K562 (cell line): Measurements from ENCODE around the gene GRWD1. TPM values are rescaled to one million over a fixed set of nuclear protein-coding genes. Genes with fewer than 3 reads are reported as not detected.
A peak's percentile ranks its signal among the peaks of the same experiment; 100 is the strongest.

Experiments
- GTF2A2 ChIP-seq: IDR thresholded peaks from 2 replicates; pipeline ENCODE4 v1.6.1; 2016; ENCODE audit warnings: mild to moderate bottlenecking, missing genetic modification characterization, missing compliant biosample characterization
- HDGF ChIP-seq: fragments of 450-650 bp; IDR thresholded peaks from 2 replicates; pipeline ENCODE4 v1.6.1; 2016
- HNRNPH1 ChIP-seq: fragments of 200-400 bp; formaldehyde crosslinking; optimal IDR thresholded peaks from 2 replicates; pipeline ENCODE3; 2017; ENCODE audit warnings: low read depth, mild to moderate bottlenecking, low read length, moderate library complexity
- MCM2 ChIP-seq: fragments of 450-650 bp; IDR thresholded peaks from 2 replicates; pipeline ENCODE4 v1.6.1; 2017; ENCODE audit warnings: low read depth, mild to moderate bottlenecking
- RREB1 ChIP-seq: fragments of 250-450 bp; sonication (Bioruptor Pico); IDR thresholded peaks from 2 replicates; pipeline ENCODE4 v1.4.0; 2020
- SMARCE1 ChIP-seq: fragments of 450-650 bp; IDR thresholded peaks from 2 replicates; pipeline ENCODE4 v1.7.1; 2016; ENCODE audit warnings: mild to moderate bottlenecking
- TFE3 ChIP-seq: fragments of 450-650 bp; formaldehyde crosslinking; IDR thresholded peaks from 2 replicates; pipeline ENCODE4 v1.4.0; 2020; ENCODE audit warnings: mild to moderate bottlenecking, mixed read lengths
- U2AF2 ChIP-seq: fragments of 200-400 bp; formaldehyde crosslinking; optimal IDR thresholded peaks from 2 replicates; pipeline ENCODE3; 2017; ENCODE audit warnings: low read depth, mild to moderate bottlenecking, low read length
- ZBTB40 ChIP-seq, 2 experiments: fragments of 450-650 bp in 1 of 2; sonication (generic) in 1 of 2; formaldehyde crosslinking in 1 of 2; IDR thresholded peaks; 2 replicates each; pipeline versions ENCODE4 v1.7.1 to v1.9.0; 2016 to 2022; ENCODE audit warnings: inconsistent platforms in 1 of 2, mild to moderate bottlenecking in 1 of 2, missing genetic modification reagents in 1 of 2
- ZNF583 ChIP-seq: fragments of 250-450 bp; sonication (Bioruptor Pico); IDR thresholded peaks from 2 replicates; pipeline ENCODE4 v1.4.0; 2020
- ZNF695 ChIP-seq: fragments of 450-650 bp; formaldehyde crosslinking; IDR thresholded peaks from 2 replicates; pipeline ENCODE4 v1.4.0; 2020; ENCODE audit warnings: mild to moderate bottlenecking, moderate library complexity
- polyA plus RNA-seq, 8 experiments: library from polyadenylated mRNA; depleted of rRNA in 4 of 8; stranded (reverse) in 5 of 8; unstranded in 3 of 8; fragments of >200 nt; fragmentation: Nextera tagmentation in 2 of 8; fragmentation: Illumina TruSeq in 1 of 8; extraction: Ambion mirVana in 2 of 8; extraction: Trizol in 1 of 8; gene quantifications; 2 replicates each; pipeline versions ENCODE4 v1.2.1 to v1.2.3, GENCODE V29; 2011 to 2014; ENCODE audit warnings: inconsistent platforms in 1 of 8, missing spikeins in 1 of 8
- total RNA-seq, 7 experiments: library from RNA; depleted of rRNA in 6 of 7; stranded (reverse); fragments of >200 nt in 6 of 7; fragmentation: Illumina TruSeq in 2 of 7; extraction: Trizol in 2 of 7; gene quantifications; 2 replicates each; pipeline versions ENCODE4 v1.2.1 to v1.2.3, GENCODE V29; 2011 to 2021; ENCODE audit warnings: low replicate concordance in 1 of 7

GRWD1 gene
- total and polyA plus RNA-seq, 9 of the 15 experiments (the other 6 are each of a cell fraction or from before 2014, with no cell fraction given): 1.5 to 87.2 (median 24.5) TPM

- no peak for TF ChIP-seq RREB1 (CRISPR knock-in tag)
- TF ChIP-seq MCM2: no peak
- TF ChIP-seq GTF2A2 (tag): no peak
- no peak for TF ChIP-seq ZNF583
- no peak for TF ChIP-seq SMARCE1
- no peak for TF ChIP-seq HNRNPH1
- TF ChIP-seq ZNF695 (CRISPR knock-in tag): no peak
- TF ChIP-seq TFE3 (CRISPR knock-in tag): no peak
- no peak for TF ChIP-seq U2AF2
- peak; percentile 86 for TF ChIP-seq ZBTB40 (IDR thresholded peaks at IDR 0.05)
- no peak; the same call in 1 of the 2 replicates for TF ChIP-seq ZBTB40 (CRISPR knock-in tag; IDR thresholded peaks at IDR 0.05)
- 0 out of 2 replicates have a peak, but pooled peaks have one; percentile 17 for TF ChIP-seq HDGF
Observed at GRCh38 chr19:48400018-48400742, 45.6 kb upstream of the GRWD1 start (continued).
